Motor neuron (in vitro differentiated cells): ENCODE measurements around the gene PLA2G2C. TPM values are rescaled to one million over a fixed set of nuclear protein-coding genes. Genes with fewer than 3 reads are reported as not detected.
"Not testable (repeated sequence)": the region's sequence is repeated elsewhere in the genome, so short reads cannot be mapped to it uniquely, and the experiment has no call there.

Experiments
- ATAC-seq, 8 experiments: fragments of 200-7000 bp; cut with Tn5 transposase; replicated peaks in 6 of 8; 2 replicates each; pipeline ENCODE4 v1.8.0; 2021; ENCODE audit warnings: mild to moderate bottlenecking in 8 of 8, moderate library complexity in 8 of 8
- H3K27ac ChIP-seq, 2 donors: fragments of 250-450 bp; sonication (Bioruptor Pico); 2 replicates each; pipeline ENCODE4 v1.9.0; 2021; ENCODE audit warnings: antibody characterized with exemption in 2 of 2, mild to moderate bottlenecking in 2 of 2, moderate library complexity in 1 of 2
- H3K4me1 ChIP-seq, 2 donors: fragments of 250-450 bp; sonication (Bioruptor Pico); replicated peaks in 1 of 2; 2 replicates each; pipeline ENCODE4 v1.6.1; 2021; ENCODE audit warnings: antibody characterized with exemption in 2 of 2, mild to moderate bottlenecking in 2 of 2, moderate library complexity in 1 of 2
- H3K4me3 ChIP-seq, 5 donors: fragments of 250-450 bp; sonication (Bioruptor Pico); 2 replicates each; pipeline ENCODE4 v1.9.0; 2021; ENCODE audit warnings: antibody characterized with exemption in 5 of 5, mild to moderate bottlenecking in 5 of 5, moderate library complexity in 4 of 5
- WGBS, 10 experiments: fragments of 450-650 bp; shearing (Covaris generic); methylation state at CpG; one replicate each; pipeline ENCODE4 v1.0.0; 2022; 5-methylcytosine and 5-hydroxymethylcytosine counted together
- in situ Hi-C, 9 experiments: fragments of 400-800 bp; cut with MboI; loops; one replicate each; pipeline ENCODE4 v1.15.0; 2021; ENCODE audit warnings: low sequenced_read_pairs in 9 of 9, low pct_unique_long_range_greater_than_20kb in 2 of 9; ENCODE audit not compliant: unreplicated experiment in 9 of 9
- total RNA-seq, 8 experiments: library from RNA; unstranded; fragments of 300-600 nt; gene quantifications; 2 replicates each; pipeline versions ENCODE4 v1.2.3 to v1.2.4, GENCODE V29; 2022

The PLA2G2C gene
- total RNA-seq, 8 experiments from 2014 or later, result 0.05 to 0.66 (median 0.20) TPM; not detected in 1

GRCh38 chr1:20223106-20223505, 36.8 kb upstream of the PLA2G2C start:
- H3K4me1 ChIP-seq, result peaks cover 32 to 34% of the 10 kb centered on the region in 2 donors
- 75 to 100% (median 89%) methylated on average over 1 to 2 of the region's 2 CpGs; no CpG with 5 or more reads in 4 of the 10 experiments for WGBS, 10 experiments
- in situ Hi-C loops, result loop anchor here in 4 of 9 experiments (10.0 to 25.0 kb wide), 4 partner anchors 142 to 414 kb away; partner anchors contain the start of genes CAMK2N1 (in 2 of the 4) and PINK1 (in 1 of the 4)
- peak in 1 of 8 experiments; percentile 2 for ATAC-seq
- H3K27ac ChIP-seq, result peak overlapping the region in 1 of 2 donors; percentile 51
- H3K4me3 ChIP-seq, result no peak overlapping the region

GRCh38 chr1:20220036-20220435, 33.7 kb upstream of the PLA2G2C start:
- WGBS, 10 experiments, result 0 to 42% (median 18%) methylated on average over 1 to 5 of the region's 5 CpGs; no CpG with 5 or more reads in 1 of the 10 experiments
- peaks cover 31 to 32% of the 10 kb centered on the region in 2 donors for H3K4me1 ChIP-seq
- no peak for ATAC-seq
- H3K27ac ChIP-seq, result no peak overlapping the region
- no peak overlapping the region for H3K4me3 ChIP-seq
- in situ Hi-C loops, result loop anchor here in 4 of 9 experiments (10.0 to 25.0 kb wide), 4 partner anchors 145 to 417 kb away; partner anchors contain the start of genes CAMK2N1 (in 2 of the 4) and PINK1 (in 1 of the 4)

GRCh38 chr1:20219053-20219452, 32.7 kb upstream of the PLA2G2C start:
- ATAC-seq, H3K27ac ChIP-seq, H3K4me3 ChIP-seq: not testable (repeated sequence)
- H3K4me1 ChIP-seq, result peaks cover 23 to 25% of the 10 kb centered on the region in 2 donors
- WGBS, 10 experiments, result 2 to 92% (median 48%) methylated on average over 1 to 6 of the region's 6 CpGs
- in situ Hi-C loops, result loop anchor here in 8 of 9 experiments (5.0 to 25.0 kb wide), 4 partner anchors 268 to 418 kb away; partner anchors contain the start of genes CAMK2N1 (in 2 of the 8) and PINK1 (in 1 of the 8)

- Histone ChIP-seq H3K4me1 (peaks cover 17 to 21% of the 10 kb centered on the region in 2 donors), H3K4me3 (no peak overlapping the region), H3K27ac (no peak overlapping the region)
- ATAC-seq, result peak in 3 of 8 experiments; percentile 72 to 75 (median 73)
- in situ Hi-C loops, result loop anchor here in 8 of 9 experiments (5.0 to 25.0 kb wide), 4 partner anchors 271 to 421 kb away; partner anchors contain the start of genes CAMK2N1 (in 2 of the 8) and PINK1 (in 1 of the 8)
- 0 to 100% (median 45%) methylated on average over 1 of the region's 1 CpG; no CpG with 5 or more reads in 1 of the 10 experiments for WGBS, 10 experiments
These were observed 30.3 kb upstream of the PLA2G2C start for GRCh38 chr1:20216574-20216973.

GRCh38 chr1:20215716-20216115, 29.4 kb upstream of the PLA2G2C start:
- Histone ChIP-seq H3K27ac (no peak overlapping the region), H3K4me1 (peaks cover 17 to 21% of the 10 kb centered on the region in 2 donors), H3K4me3 (no peak overlapping the region)
- in situ Hi-C loops, result loop anchor here in 8 of 9 experiments (5.0 to 25.0 kb wide), 4 partner anchors 272 to 422 kb away; partner anchors contain the start of genes CAMK2N1 (in 2 of the 8) and PINK1 (in 1 of the 8)
- 15 to 100% (median 77%) methylated on average over 1 to 6 of the region's 6 CpGs; no CpG with 5 or more reads in 1 of the 10 experiments for WGBS, 10 experiments
- ATAC-seq, result peak in 1 of 8 experiments; percentile 18

GRCh38 chr1:20212685-20213331, 26.5 kb upstream of the PLA2G2C start:
- peak overlapping the region in 1 of 2 donors; percentile 25 for H3K27ac ChIP-seq
- in situ Hi-C loops, result loop anchor here in 6 of 9 experiments (10.0 to 25.0 kb wide), 3 partner anchors 274 to 424 kb away; partner anchors contain the start of genes CAMK2N1 (in 2 of the 6) and PINK1 (in 1 of the 6)
- peak; percentile 76 to 100 (median 98) for ATAC-seq
- H3K4me3 ChIP-seq, result no peak overlapping the region
- peaks cover 9 to 10% of the 10 kb centered on the region in 2 donors for H3K4me1 ChIP-seq
- 6 to 55% (median 17%) methylated on average over 5 to 13 of the region's 21 CpGs; no CpG with 5 or more reads in 1 of the 10 experiments for WGBS, 10 experiments

GRCh38 chr1:20212085-20212684, 25.9 kb upstream of the PLA2G2C start:
- H3K27ac ChIP-seq, result no peak overlapping the region
- in situ Hi-C loops, result loop anchor here in 6 of 9 experiments (10.0 to 25.0 kb wide), 3 partner anchors 275 to 425 kb away; partner anchors contain the start of genes CAMK2N1 (in 2 of the 6) and PINK1 (in 1 of the 6)
- H3K4me1 ChIP-seq, result peaks cover 9 to 10% of the 10 kb centered on the region in 2 donors
- WGBS, 10 experiments, result 5 to 93% (median 67%) methylated on average over 1 to 11 of the region's 11 CpGs
- peak in 2 of 8 experiments; percentile 7 to 8 for ATAC-seq
- no peak overlapping the region for H3K4me3 ChIP-seq

- in situ Hi-C loops, result loop anchor here in 6 of 9 experiments (10.0 to 25.0 kb wide), 3 partner anchors 276 to 426 kb away; partner anchors contain the start of genes CAMK2N1 (in 2 of the 6) and PINK1 (in 1 of the 6)
- peak in 1 of 8 experiments; percentile 20 for ATAC-seq
- Histone ChIP-seq H3K4me3 (no peak overlapping the region), H3K4me1 (peaks cover 9 to 10% of the 10 kb centered on the region in 2 donors), H3K27ac (no peak overlapping the region)
- 17 to 100% (median 64%) methylated on average over 1 to 4 of the region's 4 CpGs; no CpG with 5 or more reads in 1 of the 10 experiments for WGBS, 10 experiments
These were observed 25.2 kb upstream of the PLA2G2C start for GRCh38 chr1:20211511-20211931.

GRCh38 chr1:20210736-20211460, 24.6 kb upstream of the PLA2G2C start:
- Histone ChIP-seq H3K27ac (no peak overlapping the region), H3K4me1 (peaks cover 9 to 10% of the 10 kb centered on the region in 2 donors), H3K4me3 (no peak overlapping the region)
- 71 to 94% (median 90%) methylated on average over 3 to 10 of the region's 10 CpGs; no CpG with 5 or more reads in 2 of the 10 experiments for WGBS, 10 experiments
- in situ Hi-C loops, result loop anchor here in 6 of 9 experiments (10.0 to 25.0 kb wide), 3 partner anchors 276 to 426 kb away; partner anchors contain the start of genes CAMK2N1 (in 2 of the 6) and PINK1 (in 1 of the 6)
- ATAC-seq, result no peak

GRCh38 chr1:20209471-20209870, 23.2 kb upstream of the PLA2G2C start:
- Histone ChIP-seq H3K4me3 (no peak overlapping the region), H3K27ac (no peak overlapping the region), H3K4me1 (peaks cover 9 to 10% of the 10 kb centered on the region in 2 donors)
- in situ Hi-C loops, result loop anchor here in 3 of 9 experiments (25.0 kb wide), 2 partner anchors 278 to 428 kb away; partner anchors contain the start of genes CAMK2N1 (in 2 of the 3) and PINK1 (in 1 of the 3)
- no peak for ATAC-seq
- 57 to 100% (median 81%) methylated on average over 1 to 4 of the region's 4 CpGs; no CpG with 5 or more reads in 3 of the 10 experiments for WGBS, 10 experiments

- Histone ChIP-seq H3K27ac (no peak overlapping the region), H3K4me3 (no peak overlapping the region), H3K4me1 (peaks cover 1 to 3% of the 10 kb centered on the region in 2 donors)
- 23 to 98% (median 86%) methylated on average over 2 to 4 of the region's 4 CpGs; no CpG with 5 or more reads in 2 of the 10 experiments for WGBS, 10 experiments
- no peak for ATAC-seq
- in situ Hi-C loops, result loop anchor here in 3 of 9 experiments (25.0 kb wide), 2 partner anchors 280 to 430 kb away; partner anchors contain the start of genes CAMK2N1 (in 2 of the 3) and PINK1 (in 1 of the 3)
These were observed 21.2 kb upstream of the PLA2G2C start for GRCh38 chr1:20207546-20207945.
